ENCODE data around the gene NAV2.

GRCh38 chr11:20042045-20042639 is 329.5 kb downstream of the NAV2 start:
- TF ChIP-seq CTCF (conservative IDR thresholded peaks at IDR 0.05): no peak
- TF ChIP-seq EZH2 (IDR thresholded peaks at IDR 0.05; ENCODE audit: low read depth): no peak

Measured in PC-9 (cell line).